A549 (cell line): Measurements from ENCODE around the gene CLDN25. TPM values are rescaled to one million over a fixed set of nuclear protein-coding genes. Genes with fewer than 3 reads are reported as not detected.

Experiments
- ATAC-seq, 2 experiments: fragments of 200-7000 bp in 1 of 2; fragments of >200 bp in 1 of 2; cut with Nextera tagmentation in 1 of 2; cut with Tn5 transposase in 1 of 2; 3 replicates each; pipeline versions ENCODE4 v1.8.0 to v1.9.1; 2018 to 2020; ENCODE audit warnings: mild to moderate bottlenecking in 1 of 2, moderate library complexity in 1 of 2
- CTCF ChIA-PET: fragments of 300-600 bp; sonication (Branson Sonifier 250); formaldehyde crosslinking; extraction: SDS; loops from one replicate; lab custom pipeline; 2021; ENCODE audit warnings: antibody characterized with exemption, inconsistent platforms; lab: Yijun Ruan, JAX
- POLR2A ChIA-PET: fragments of 350-600 bp; formaldehyde crosslinking; extraction: SDS; loops from one replicate; lab custom pipeline; 2021; ENCODE audit warnings: antibody characterized with exemption, inconsistent platforms; lab: Yijun Ruan, JAX
- DNase-seq, 2 experiments: peaks; one replicate each; pipeline versions ENCODE4 v3.0.0 to v3.0.0-alpha.2; 2011 to 2016; ENCODE audit warnings: low read depth in 1 of 2, low spot score in 1 of 2
- FAIRE-seq: peaks from 2 replicates; lab custom pipeline; 2011; peaks lifted over from hg19 to GRCh38; lab: Jason Lieb, UNC
- H3K27ac ChIP-seq, 2 experiments: fragments of >200 bp; sonication (Bioruptor Twin); formaldehyde crosslinking; 3 replicates each; pipeline ENCODE4 v1.5.1; 2016 to 2017
- H3K4me1 ChIP-seq: fragments of >200 bp; sonication (Bioruptor Twin); formaldehyde crosslinking; 3 replicates; pipeline ENCODE4 v1.6.1; 2016
- H3K4me2 ChIP-seq: fragments of >200 bp; sonication (Bioruptor Twin); formaldehyde crosslinking; 3 replicates; pipeline ENCODE4 v1.6.1; 2016
- H3K4me3 ChIP-seq: fragments of >200 bp; sonication (Bioruptor Twin); formaldehyde crosslinking; 3 replicates; pipeline ENCODE4 v1.5.1; 2016
- H3K9me3 ChIP-seq: fragments of >200 bp; sonication (Bioruptor Twin); formaldehyde crosslinking; 3 replicates; pipeline ENCODE4 v1.6.1; 2016
- CHD2 ChIP-seq: fragments of 150-350 bp; IDR thresholded peaks from 2 replicates; pipeline ENCODE4 v1.6.1; 2014; ENCODE audit warnings: low read length; ENCODE audit not compliant: partially characterized antibody
- EHF ChIP-seq: fragments of 250-450 bp; sonication (Bioruptor Pico); IDR thresholded peaks from 2 replicates; pipeline ENCODE4 v1.5.0; 2020; ENCODE audit warnings: mild to moderate bottlenecking
- EHMT2 ChIP-seq: fragments of 200-600 bp; sonication (generic); IDR thresholded peaks from 2 replicates; pipeline ENCODE4 v1.6.1; 2016; ENCODE audit warnings: antibody characterized with exemption, low read depth, mild to moderate bottlenecking, moderate library complexity
- EP300 ChIP-seq, 2 experiments: fragments of >200 bp; sonication (Bioruptor Twin); formaldehyde crosslinking; IDR thresholded peaks; 2 replicates in 1 of 2; 3 replicates in 1 of 2; pipeline ENCODE4 v1.6.1; 2016 to 2017
- FOSB ChIP-seq: fragments of 250-450 bp; sonication (Bioruptor Pico); IDR thresholded peaks from 2 replicates; pipeline ENCODE4 v1.5.0; 2020; ENCODE audit warnings: mild to moderate bottlenecking, moderate library complexity
- GATA3 ChIP-seq: IDR thresholded peaks from 2 replicates; pipeline ENCODE4 v1.6.1; 2012; ENCODE audit warnings: borderline replicate concordance
- HDAC2 ChIP-seq: fragments of 200-600 bp; sonication (generic); IDR thresholded peaks from 2 replicates; pipeline ENCODE4 v1.6.1; 2016
- JUN ChIP-seq, 2 experiments: fragments of >200 bp; sonication (Bioruptor Twin); formaldehyde crosslinking; IDR thresholded peaks; 2 replicates in 1 of 2; 3 replicates in 1 of 2; pipeline ENCODE4 v1.6.1; 2016 to 2017
- KDM5A ChIP-seq: fragments of 200-600 bp; sonication (generic); IDR thresholded peaks from 2 replicates; pipeline ENCODE4 v1.6.1; 2016; ENCODE audit warnings: antibody characterized with exemption, mild to moderate bottlenecking
- MAFK ChIP-seq: fragments of 450-650 bp; IDR thresholded peaks from 2 replicates; pipeline ENCODE4 v1.6.1; 2014; ENCODE audit not compliant: partially characterized antibody
- NPAS2 ChIP-seq: fragments of 250-450 bp; sonication (Bioruptor Pico); IDR thresholded peaks from 2 replicates; pipeline ENCODE4 v1.8.0; 2022; ENCODE audit warnings: mild to moderate bottlenecking, moderate library complexity, borderline replicate concordance
- NR3C1 ChIP-seq: fragments of >200 bp; sonication (Bioruptor Twin); formaldehyde crosslinking; IDR thresholded peaks from 3 replicates; pipeline ENCODE4 v1.6.1; 2017
- RARB ChIP-seq: fragments of 250-450 bp; sonication (Bioruptor Pico); IDR thresholded peaks from 2 replicates; pipeline ENCODE4 v1.8.0; 2021; ENCODE audit warnings: mild to moderate bottlenecking, moderate library complexity
- RFX5 ChIP-seq: fragments of 450-650 bp; IDR thresholded peaks from 2 replicates; pipeline ENCODE4 v1.7.1; 2014; ENCODE audit warnings: antibody characterized with exemption, mild to moderate bottlenecking, moderate library complexity
- SREBF2 ChIP-seq: fragments of 450-650 bp; IDR thresholded peaks from 2 replicates; pipeline ENCODE4 v1.6.1; 2014; ENCODE audit warnings: mild to moderate bottlenecking, moderate library complexity
- TFCP2L1 ChIP-seq: fragments of 250-450 bp; sonication (Bioruptor Pico); IDR thresholded peaks from 2 replicates; pipeline ENCODE4 v1.5.0; 2021; ENCODE audit warnings: mild to moderate bottlenecking
- ZFP36 ChIP-seq: fragments of 450-650 bp; IDR thresholded peaks from 2 replicates; pipeline ENCODE4 v1.6.1; 2014; ENCODE audit warnings: borderline replicate concordance; ENCODE audit not compliant: partially characterized antibody
- WGBS: methylation state at CpG from one replicate; pipeline ENCODE4 v1.1.6; 2017; ENCODE audit errors: missing lambda C conversion rate; 5-methylcytosine and 5-hydroxymethylcytosine counted together
- polyA plus RNA-seq, 4 experiments: library from polyadenylated mRNA; depleted of rRNA in 3 of 4; stranded (reverse); fragments of >200 nt; fragmentation: RNase III in 1 of 4; extraction: RNeasy Plus Mini Kit Qiagen cat#74134 plus additional on column Dnase treatment in 1 of 4; gene quantifications; 2 replicates in 3 of 4; 3 replicates in 1 of 4; pipeline ENCODE4 v1.2.3, GENCODE V29; 2011 to 2017
- TF ChIP-seq, protein P1 (sequence below): fragments of 450-650 bp; IDR thresholded peaks from 2 replicates; pipeline ENCODE4 v1.6.1; 2014; ENCODE audit warnings: antibody characterized with exemption
- TF ChIP-seq, protein P2 (sequence below): fragments of >200 bp; sonication (Bioruptor Twin); formaldehyde crosslinking; IDR thresholded peaks from 2 replicates; pipeline ENCODE4 v1.6.1; 2016
- TF ChIP-seq, protein P3 (sequence below): fragments of 150-350 bp; IDR thresholded peaks from 2 replicates; pipeline ENCODE4 v1.6.1; 2014; ENCODE audit warnings: low read depth, mild to moderate bottlenecking, low read length
- TF ChIP-seq, protein P4 (sequence below): fragments of 250-450 bp; sonication (Bioruptor Pico); IDR thresholded peaks from 2 replicates; pipeline ENCODE4 v1.5.0; 2020; ENCODE audit warnings: low read depth, mild to moderate bottlenecking, moderate library complexity
- TF ChIP-seq, protein P5 (sequence below): fragments of >200 bp; sonication (Bioruptor Twin); formaldehyde crosslinking; IDR thresholded peaks from 3 replicates; pipeline ENCODE4 v1.5.1; 2016
- TF ChIP-seq, protein P6 (sequence below): fragments of >200 bp; sonication (Bioruptor Twin); formaldehyde crosslinking; IDR thresholded peaks from 3 replicates; pipeline ENCODE4 v1.6.1; 2016

CLDN25 gene
- polyA plus RNA-seq, 2 of the 4 experiments (the other 2 are of a cell fraction) = not detected

DNA sequence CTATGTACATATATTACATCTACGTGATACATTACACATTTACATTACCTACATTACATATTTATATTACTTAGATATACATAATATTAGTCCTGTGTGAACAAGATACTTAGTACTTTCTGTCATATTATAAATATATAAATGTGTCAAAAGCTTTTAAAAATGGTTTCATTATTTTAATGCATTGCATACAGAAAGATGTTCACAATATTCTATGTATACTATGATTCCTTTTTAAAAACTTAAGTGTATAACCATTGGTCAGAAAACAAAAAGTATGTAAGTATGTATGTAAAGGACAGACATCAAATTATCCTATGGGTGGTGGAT, 5.5 kb upstream of the CLDN25 start (continued):
- TF ChIP-seq, protein P1, sequence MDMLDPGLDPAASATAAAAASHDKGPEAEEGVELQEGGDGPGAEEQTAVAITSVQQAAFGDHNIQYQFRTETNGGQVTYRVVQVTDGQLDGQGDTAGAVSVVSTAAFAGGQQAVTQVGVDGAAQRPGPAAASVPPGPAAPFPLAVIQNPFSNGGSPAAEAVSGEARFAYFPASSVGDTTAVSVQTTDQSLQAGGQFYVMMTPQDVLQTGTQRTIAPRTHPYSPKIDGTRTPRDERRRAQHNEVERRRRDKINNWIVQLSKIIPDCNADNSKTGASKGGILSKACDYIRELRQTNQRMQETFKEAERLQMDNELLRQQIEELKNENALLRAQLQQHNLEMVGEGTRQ = no peak
- TF ChIP-seq SREBF2 = no peak

DNA sequence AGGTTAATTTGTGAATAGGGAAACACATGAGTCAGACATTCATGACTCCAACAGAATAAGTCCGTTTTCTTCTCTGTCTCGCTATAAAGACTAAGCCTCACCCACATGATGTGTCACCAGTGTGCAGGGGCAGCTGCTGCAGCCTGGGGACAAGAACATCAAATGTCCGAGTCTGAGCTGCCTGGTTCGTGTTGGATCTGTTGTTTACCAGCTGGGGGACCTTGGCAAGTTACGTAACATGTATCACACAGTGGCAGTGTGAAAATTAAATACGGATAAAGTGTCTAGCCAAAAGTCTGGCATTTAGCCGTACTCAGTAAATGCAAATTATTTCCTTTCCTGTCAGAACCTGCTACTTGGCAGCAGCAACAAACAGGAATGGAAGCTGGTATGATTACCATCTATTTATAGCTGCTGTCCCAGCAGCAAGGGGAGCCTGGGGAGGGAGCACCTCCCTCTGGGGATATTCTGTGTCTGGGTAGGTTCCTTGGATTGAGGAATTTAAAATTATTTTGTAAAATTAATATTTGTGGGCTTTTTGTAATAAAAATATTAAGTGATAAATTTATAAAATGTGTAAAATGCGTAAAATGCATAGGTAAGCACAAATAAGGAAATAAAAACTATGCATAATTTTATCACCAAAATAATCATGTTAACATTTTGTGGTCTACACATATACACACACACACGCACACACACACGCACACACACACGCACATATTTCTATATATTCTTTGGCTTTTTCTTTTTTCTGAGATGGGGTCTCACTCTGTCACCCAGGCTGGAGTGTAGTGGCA, 1.3 kb upstream of the CLDN25 start:
- POLR2A ChIA-PET = no interaction called here
- H3K4me3 ChIP-seq = no peak overlapping the region
- no peak for DNase-seq
- TF ChIP-seq, protein P2, sequence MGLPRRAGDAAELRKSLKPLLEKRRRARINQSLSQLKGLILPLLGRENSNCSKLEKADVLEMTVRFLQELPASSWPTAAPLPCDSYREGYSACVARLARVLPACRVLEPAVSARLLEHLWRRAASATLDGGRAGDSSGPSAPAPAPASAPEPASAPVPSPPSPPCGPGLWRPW = no peak
- TF ChIP-seq EHF (CRISPR knock-in tag) = no peak
- TF ChIP-seq RFX5 = no peak
- TF ChIP-seq NPAS2 (CRISPR knock-in tag) = no peak
- no peak for TF ChIP-seq GATA3
- TF ChIP-seq, protein P3, sequence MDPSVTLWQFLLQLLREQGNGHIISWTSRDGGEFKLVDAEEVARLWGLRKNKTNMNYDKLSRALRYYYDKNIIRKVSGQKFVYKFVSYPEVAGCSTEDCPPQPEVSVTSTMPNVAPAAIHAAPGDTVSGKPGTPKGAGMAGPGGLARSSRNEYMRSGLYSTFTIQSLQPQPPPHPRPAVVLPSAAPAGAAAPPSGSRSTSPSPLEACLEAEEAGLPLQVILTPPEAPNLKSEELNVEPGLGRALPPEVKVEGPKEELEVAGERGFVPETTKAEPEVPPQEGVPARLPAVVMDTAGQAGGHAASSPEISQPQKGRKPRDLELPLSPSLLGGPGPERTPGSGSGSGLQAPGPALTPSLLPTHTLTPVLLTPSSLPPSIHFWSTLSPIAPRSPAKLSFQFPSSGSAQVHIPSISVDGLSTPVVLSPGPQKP = no peak
- TF ChIP-seq EP300 (IDR thresholded peaks at IDR 0.05) = no peak
- peak; percentile 25 for TF ChIP-seq MAFK
- TF ChIP-seq, all 56 proteins: peak for 1
- Histone ChIP-seq H3K4me1 (no peaks in the 10 kb centered on the region), H3K4me2 (no peak overlapping the region), H3K27ac (no peak overlapping the region), H3K9me3 (no peaks in the 10 kb centered on the region)
- no peak for ATAC-seq
- no peak for FAIRE-seq
- CTCF ChIA-PET = no interaction called here
- WGBS = 55% methylated on average over 10 of the region's 11 CpGs

DNA sequence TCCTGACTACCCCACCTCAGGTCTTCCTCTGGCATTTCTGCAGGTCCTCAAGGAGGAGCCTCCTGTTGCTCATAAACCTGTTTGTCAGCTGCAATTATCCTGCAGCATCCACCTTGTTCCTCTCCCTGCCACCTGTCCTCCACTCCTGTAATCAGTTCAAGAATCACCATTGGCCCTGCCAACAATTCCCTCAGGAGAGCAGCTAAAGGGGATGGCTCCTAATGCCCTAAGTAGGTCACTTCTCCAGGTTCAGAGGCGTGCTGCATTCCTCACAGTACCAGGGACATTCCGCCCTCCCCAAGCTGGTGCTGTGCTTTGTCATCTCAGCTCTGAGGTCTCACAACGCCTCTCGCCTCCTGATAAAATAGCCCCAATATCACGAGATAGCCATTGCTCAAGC, 2.1 kb downstream of the CLDN25 start:
- no peaks in the 10 kb centered on the region for H3K9me3 ChIP-seq
- no peak overlapping the region for H3K27ac ChIP-seq
- POLR2A ChIA-PET = no interaction called here
- no peak for TF ChIP-seq TFCP2L1 (CRISPR knock-in tag)
- TF ChIP-seq, all 56 proteins: peak for 0
- no peaks in the 10 kb centered on the region for H3K4me1 ChIP-seq
- H3K4me3 ChIP-seq = no peak overlapping the region
- DNase-seq (no peak), FAIRE-seq (no peak), ATAC-seq (no peak; a peak in 1 of 6 replicates)
- H3K4me2 ChIP-seq = no peak overlapping the region
- CTCF ChIA-PET = interaction anchor here (0.9 kb wide), 1 partner anchor 15 kb away, joined by 3 read pairs; no protein-coding TSS in a partner anchor
- 42% methylated on average over 5 of the region's 5 CpGs for WGBS

DNA sequence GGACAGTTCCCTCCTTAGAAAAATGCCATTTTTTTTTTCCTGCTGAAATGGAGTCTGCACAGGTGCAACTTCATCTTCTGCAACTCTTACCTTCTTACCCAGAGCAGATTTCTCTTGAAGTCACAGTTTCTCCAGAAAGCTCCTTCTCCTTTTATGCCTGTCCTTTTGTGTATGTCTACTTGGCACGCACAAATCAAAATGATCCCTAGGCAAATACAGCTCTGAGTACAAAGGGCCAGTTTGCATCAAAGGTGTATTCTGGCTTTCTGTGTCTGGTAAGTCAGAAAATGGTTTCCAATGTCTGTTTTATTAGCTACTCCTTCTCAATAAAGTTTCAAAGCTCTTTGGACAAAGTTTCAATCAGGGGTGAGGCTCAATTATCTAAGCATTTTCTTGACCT, 2.5 kb downstream of the CLDN25 start:
- CTCF ChIA-PET = interaction anchor here (0.6 kb wide), 1 partner anchor 102 kb away, joined by 3 read pairs; no protein-coding TSS in a partner anchor
- H3K27ac ChIP-seq = no peak overlapping the region
- TF ChIP-seq KDM5A = no peak
- TF ChIP-seq, protein P3 = no peak
- no peak for TF ChIP-seq TFCP2L1 (CRISPR knock-in tag)
- TF ChIP-seq MAFK = no peak
- no peak for TF ChIP-seq HDAC2
- TF ChIP-seq, protein P4, sequence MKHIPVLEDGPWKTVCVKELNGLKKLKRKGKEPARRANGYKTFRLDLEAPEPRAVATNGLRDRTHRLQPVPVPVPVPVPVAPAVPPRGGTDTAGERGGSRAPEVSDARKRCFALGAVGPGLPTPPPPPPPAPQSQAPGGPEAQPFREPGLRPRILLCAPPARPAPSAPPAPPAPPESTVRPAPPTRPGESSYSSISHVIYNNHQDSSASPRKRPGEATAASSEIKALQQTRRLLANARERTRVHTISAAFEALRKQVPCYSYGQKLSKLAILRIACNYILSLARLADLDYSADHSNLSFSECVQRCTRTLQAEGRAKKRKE = no peak
- no peak for TF ChIP-seq EHMT2
- no peak for TF ChIP-seq SREBF2
- TF ChIP-seq JUN (IDR thresholded peaks at IDR 0.05) = no peak
- no peak for TF ChIP-seq NR3C1
- TF ChIP-seq RARB (CRISPR knock-in tag) = no peak
- no peak for TF ChIP-seq ZFP36
- no peak for TF ChIP-seq FOSB (CRISPR knock-in tag)
- no peak for TF ChIP-seq CHD2
- TF ChIP-seq, protein P5, sequence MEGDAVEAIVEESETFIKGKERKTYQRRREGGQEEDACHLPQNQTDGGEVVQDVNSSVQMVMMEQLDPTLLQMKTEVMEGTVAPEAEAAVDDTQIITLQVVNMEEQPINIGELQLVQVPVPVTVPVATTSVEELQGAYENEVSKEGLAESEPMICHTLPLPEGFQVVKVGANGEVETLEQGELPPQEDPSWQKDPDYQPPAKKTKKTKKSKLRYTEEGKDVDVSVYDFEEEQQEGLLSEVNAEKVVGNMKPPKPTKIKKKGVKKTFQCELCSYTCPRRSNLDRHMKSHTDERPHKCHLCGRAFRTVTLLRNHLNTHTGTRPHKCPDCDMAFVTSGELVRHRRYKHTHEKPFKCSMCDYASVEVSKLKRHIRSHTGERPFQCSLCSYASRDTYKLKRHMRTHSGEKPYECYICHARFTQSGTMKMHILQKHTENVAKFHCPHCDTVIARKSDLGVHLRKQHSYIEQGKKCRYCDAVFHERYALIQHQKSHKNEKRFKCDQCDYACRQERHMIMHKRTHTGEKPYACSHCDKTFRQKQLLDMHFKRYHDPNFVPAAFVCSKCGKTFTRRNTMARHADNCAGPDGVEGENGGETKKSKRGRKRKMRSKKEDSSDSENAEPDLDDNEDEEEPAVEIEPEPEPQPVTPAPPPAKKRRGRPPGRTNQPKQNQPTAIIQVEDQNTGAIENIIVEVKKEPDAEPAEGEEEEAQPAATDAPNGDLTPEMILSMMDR = no peak
- TF ChIP-seq, protein P6, sequence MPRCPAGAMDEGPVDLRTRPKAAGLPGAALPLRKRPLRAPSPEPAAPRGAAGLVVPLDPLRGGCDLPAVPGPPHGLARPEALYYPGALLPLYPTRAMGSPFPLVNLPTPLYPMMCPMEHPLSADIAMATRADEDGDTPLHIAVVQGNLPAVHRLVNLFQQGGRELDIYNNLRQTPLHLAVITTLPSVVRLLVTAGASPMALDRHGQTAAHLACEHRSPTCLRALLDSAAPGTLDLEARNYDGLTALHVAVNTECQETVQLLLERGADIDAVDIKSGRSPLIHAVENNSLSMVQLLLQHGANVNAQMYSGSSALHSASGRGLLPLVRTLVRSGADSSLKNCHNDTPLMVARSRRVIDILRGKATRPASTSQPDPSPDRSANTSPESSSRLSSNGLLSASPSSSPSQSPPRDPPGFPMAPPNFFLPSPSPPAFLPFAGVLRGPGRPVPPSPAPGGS = no peak
- TF ChIP-seq, protein P2 = no peak

More for the DNA sequence above, 2.5 kb downstream of the CLDN25 start:
- 17% methylated on average over 1 of the region's 1 CpG for WGBS
- H3K4me1 ChIP-seq = no peaks in the 10 kb centered on the region
- no peak overlapping the region for H3K4me3 ChIP-seq
- no peak overlapping the region for H3K4me2 ChIP-seq
- POLR2A ChIA-PET = no interaction called here
- FAIRE-seq (no peak), ATAC-seq (no peak), DNase-seq (no peak)
- no peaks in the 10 kb centered on the region for H3K9me3 ChIP-seq
